Keratinocyte (primary cell): ENCODE measurements around the gene UPB1. TPM values are rescaled to one million over a fixed set of nuclear protein-coding genes. Genes with fewer than 3 reads are reported as not detected.

Source experiments
- DNase-seq: peaks from one replicate; pipeline ENCODE4 v3.0.0-alpha.2; 2011; ENCODE audit warnings: low read depth, missing footprints, low spot score
- FAIRE-seq: peaks from 2 replicates; lab custom pipeline; 2011; peaks lifted over from hg19 to GRCh38; lab: Jason Lieb, UNC
- H2AFZ ChIP-seq: 2 replicates; pipeline ENCODE4 v1.6.0; 2012; ENCODE audit warnings: low read length, control low read depth, inconsistent platforms; ENCODE audit not compliant: control insufficient read depth
- H3K27ac ChIP-seq: 2 replicates; pipeline ENCODE4 v1.5.1; 2011; ENCODE audit warnings: low read length; ENCODE audit not compliant: control insufficient read depth, insufficient read depth
- H3K27me3 ChIP-seq: 3 replicates; pipeline ENCODE4 v1.6.0; 2011; ENCODE audit warnings: low read length; ENCODE audit not compliant: control insufficient read depth, insufficient read depth; ENCODE audit errors: extremely low read depth
- H3K36me3 ChIP-seq, 2 experiments: 2 replicates in 1 of 2; 3 replicates in 1 of 2; pipeline ENCODE4 v1.5.1; 2011; ENCODE audit warnings: low read length in 2 of 2, mild to moderate bottlenecking in 1 of 2; ENCODE audit not compliant: control insufficient read depth in 2 of 2, insufficient read depth in 2 of 2; ENCODE audit errors: extremely low read depth in 1 of 2
- H3K4me1 ChIP-seq: 3 replicates; pipeline ENCODE4 v1.5.1; 2011; ENCODE audit warnings: low read length; ENCODE audit not compliant: control insufficient read depth, insufficient read depth; ENCODE audit errors: extremely low read depth
- H3K4me2 ChIP-seq: 3 replicates; pipeline ENCODE4 v1.6.0; 2011; ENCODE audit warnings: low read depth, low read length; ENCODE audit not compliant: control insufficient read depth, insufficient read depth; ENCODE audit errors: extremely low read depth
- H3K4me3 ChIP-seq, 3 experiments: fragments of 200-600 bp in 1 of 3; sonication (generic) in 1 of 3; 2 replicates in 2 of 3; 3 replicates in 1 of 3; pipeline ENCODE4 v1.5.1; 2011 to 2016; ENCODE audit warnings: low read length in 3 of 3, mild to moderate bottlenecking in 3 of 3, control low read depth in 2 of 3, inconsistent platforms in 1 of 3, low read depth in 1 of 3, mixed read lengths in 1 of 3, mixed run types in 1 of 3, moderate library complexity in 1 of 3; ENCODE audit not compliant: control insufficient read depth in 2 of 3, insufficient read depth in 2 of 3; ENCODE audit errors: extremely low read depth in 1 of 3
- H3K79me2 ChIP-seq: 2 replicates; pipeline ENCODE4 v1.6.0; 2012; ENCODE audit warnings: low read length; ENCODE audit not compliant: control insufficient read depth, insufficient read depth
- H3K9ac ChIP-seq: 3 replicates; pipeline ENCODE4 v1.6.0; 2011; ENCODE audit warnings: low read length; ENCODE audit not compliant: control insufficient read depth, insufficient read depth; ENCODE audit errors: extremely low read depth
- H3K9me1 ChIP-seq: 3 replicates; pipeline ENCODE4 v1.6.0; 2011; ENCODE audit warnings: low read length; ENCODE audit not compliant: control insufficient read depth, insufficient read depth; ENCODE audit errors: extremely low read depth
- H3K9me3 ChIP-seq: 2 replicates; pipeline ENCODE4 v1.5.1; 2012; ENCODE audit warnings: low read depth, low read length; ENCODE audit not compliant: control insufficient read depth
- H4K20me1 ChIP-seq: 3 replicates; pipeline ENCODE4 v1.6.0; 2011; ENCODE audit warnings: low read length; ENCODE audit not compliant: control insufficient read depth, insufficient read depth; ENCODE audit errors: extremely low read depth
- EZH2 ChIP-seq: IDR thresholded peaks from one replicate; pipeline ENCODE4 v1.6.1; 2012; ENCODE audit warnings: inconsistent platforms, mild to moderate bottlenecking, low read length, moderate library complexity
- dilution Hi-C: fragments of 300-500 bp; cut with MboI; formaldehyde crosslinking; loops from one replicate; pipeline ENCODE4 v1.7.0; 2020; ENCODE audit warnings: low sequenced_read_pairs; ENCODE audit not compliant: extremely low pct_ligation_motif_present
- polyA plus RNA-seq, 5 experiments: library from polyadenylated mRNA; depleted of rRNA in 3 of 5; stranded (reverse) in 3 of 5; stranded (forward) in 1 of 5; unstranded in 1 of 5; fragments of >200 nt; gene quantifications; 1 replicate in 1 of 5; 2 replicates in 3 of 5; 3 replicates in 1 of 5; pipeline versions ENCODE4 v1.2.1 to v1.2.3, GENCODE V29; 2011 to 2012; ENCODE audit warnings: missing spikeins in 2 of 5, low read depth in 1 of 5, low replicate concordance in 1 of 5
- TF ChIP-seq, protein P1 (sequence below), 3 experiments: IDR thresholded peaks in 1 of 3; conservative IDR thresholded peaks in 1 of 3; optimal IDR thresholded peaks in 1 of 3; 2 replicates in 2 of 3; 3 replicates in 1 of 3; pipeline versions ENCODE3 to v1.5.1; 2011; ENCODE audit warnings: low read length in 3 of 3, mild to moderate bottlenecking in 3 of 3, moderate library complexity in 2 of 3, control low read depth in 1 of 3, inconsistent platforms in 1 of 3; ENCODE audit not compliant: insufficient read depth in 2 of 3; ENCODE audit errors: extremely low read depth in 1 of 3

The UPB1 gene
- polyA plus RNA-seq, 1 donor (not counting 4 experiments of a cell fraction or from before 2014, with no cell fraction given) = not detected

GRCh38 chr22:24502034-24502433, 6.9 kb downstream of the UPB1 start:
- H3K9me1 ChIP-seq = no peaks in the 10 kb centered on the region
- H3K4me3 ChIP-seq = no peak overlapping the region
- DNase-seq (no peak), FAIRE-seq (no peak)
- no peak overlapping the region for H2AFZ ChIP-seq
- no peaks in the 10 kb centered on the region for H3K36me3 ChIP-seq
- no peaks in the 10 kb centered on the region for H3K9me3 ChIP-seq
- dilution Hi-C loops = no loop called here
- no peak overlapping the region for H3K9ac ChIP-seq
- H4K20me1 ChIP-seq = no peaks in the 10 kb centered on the region
- no peaks in the 10 kb centered on the region for H3K27me3 ChIP-seq
- TF ChIP-seq, protein P1, sequence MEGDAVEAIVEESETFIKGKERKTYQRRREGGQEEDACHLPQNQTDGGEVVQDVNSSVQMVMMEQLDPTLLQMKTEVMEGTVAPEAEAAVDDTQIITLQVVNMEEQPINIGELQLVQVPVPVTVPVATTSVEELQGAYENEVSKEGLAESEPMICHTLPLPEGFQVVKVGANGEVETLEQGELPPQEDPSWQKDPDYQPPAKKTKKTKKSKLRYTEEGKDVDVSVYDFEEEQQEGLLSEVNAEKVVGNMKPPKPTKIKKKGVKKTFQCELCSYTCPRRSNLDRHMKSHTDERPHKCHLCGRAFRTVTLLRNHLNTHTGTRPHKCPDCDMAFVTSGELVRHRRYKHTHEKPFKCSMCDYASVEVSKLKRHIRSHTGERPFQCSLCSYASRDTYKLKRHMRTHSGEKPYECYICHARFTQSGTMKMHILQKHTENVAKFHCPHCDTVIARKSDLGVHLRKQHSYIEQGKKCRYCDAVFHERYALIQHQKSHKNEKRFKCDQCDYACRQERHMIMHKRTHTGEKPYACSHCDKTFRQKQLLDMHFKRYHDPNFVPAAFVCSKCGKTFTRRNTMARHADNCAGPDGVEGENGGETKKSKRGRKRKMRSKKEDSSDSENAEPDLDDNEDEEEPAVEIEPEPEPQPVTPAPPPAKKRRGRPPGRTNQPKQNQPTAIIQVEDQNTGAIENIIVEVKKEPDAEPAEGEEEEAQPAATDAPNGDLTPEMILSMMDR (optimal IDR thresholded peaks at IDR 0.05 in 1 of 3, IDR thresholded peaks at IDR 0.05 in 1 of 3, conservative IDR thresholded peaks at IDR 0.05 in 1 of 3; ENCODE audit: extremely low read depth in 1 of 3, insufficient read depth in 2 of 3, low read length in 3 of 3) = no peak
- TF ChIP-seq EZH2 = no peak
- H3K4me1 ChIP-seq = peaks cover 5% of the 10 kb centered on the region
- H3K79me2 ChIP-seq = no peaks in the 10 kb centered on the region
- no peak overlapping the region for H3K4me2 ChIP-seq
- H3K27ac ChIP-seq = no peak overlapping the region

DNA sequence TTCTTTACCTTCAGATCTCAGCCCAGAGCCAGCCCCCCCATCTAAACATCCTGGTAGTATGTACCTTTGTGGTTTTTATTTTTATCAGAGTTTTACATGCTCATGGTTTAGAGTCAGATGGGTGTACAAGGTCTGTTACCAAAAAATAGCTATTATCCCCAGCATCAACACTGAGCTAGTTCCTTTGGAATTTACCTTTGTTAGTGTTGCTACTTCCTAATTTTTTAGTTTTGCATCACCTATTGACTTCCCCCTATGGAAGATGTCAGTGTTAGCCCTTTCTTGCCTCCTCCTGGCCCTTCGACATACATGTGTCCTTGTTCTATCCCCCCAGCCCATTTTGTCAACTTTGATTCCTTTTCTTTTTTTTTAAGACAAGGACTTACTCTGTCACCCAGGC, 7.4 kb downstream of the UPB1 start:
- no peak for FAIRE-seq
- no peaks in the 10 kb centered on the region for H3K9me1 ChIP-seq

More for the DNA sequence above, 7.4 kb downstream of the UPB1 start:
- Histone ChIP-seq H3K4me3 (no peak overlapping the region), H4K20me1 (no peaks in the 10 kb centered on the region), H3K4me1 (peaks cover 5% of the 10 kb centered on the region), H3K4me2 (no peak overlapping the region), H3K27ac (no peak overlapping the region), H3K9ac (no peak overlapping the region), H3K79me2 (no peaks in the 10 kb centered on the region), H3K36me3 (no peaks in the 10 kb centered on the region), H3K27me3 (no peaks in the 10 kb centered on the region), H2AFZ (no peak overlapping the region), H3K9me3 (no peaks in the 10 kb centered on the region)
- dilution Hi-C loops = no loop called here
- DNase-seq = no peak
- TF ChIP-seq EZH2 = no peak
- TF ChIP-seq, protein P1 (optimal IDR thresholded peaks at IDR 0.05 in 1 of 3, IDR thresholded peaks at IDR 0.05 in 1 of 3, conservative IDR thresholded peaks at IDR 0.05 in 1 of 3; ENCODE audit: extremely low read depth in 1 of 3, insufficient read depth in 2 of 3, low read length in 3 of 3) = no peak
